Ecto neural progenitor cell (in vitro differentiated cells): ENCODE data around the gene RPS24.
"Not testable (repeated sequence)": the region's sequence is repeated elsewhere in the genome, so short reads cannot be mapped to it uniquely, and the experiment has no call there.

ENCODE experiments used
- DNase-seq: peaks from one replicate; pipeline ENCODE4 v3.0.0-alpha.2; 2018; ENCODE audit warnings: low spot score

The RPS24 gene

GRCh38 chr10:78053211-78053868 is 19.7 kb downstream of the RPS24 start:
- DNase-seq, result no peak

GRCh38 chr10:78058562-78058961 is 24.9 kb downstream of the RPS24 start:
- no peak for DNase-seq

- DNase-seq, result no peak
Observed at GRCh38 chr10:78059906-78060702, 26.4 kb downstream of the RPS24 start.

GRCh38 chr10:78062296-78062695 is 28.6 kb downstream of the RPS24 start:
- no peak for DNase-seq

- DNase-seq, result no peak
Observed at GRCh38 chr10:78063236-78063635, 29.6 kb downstream of the RPS24 start.

GRCh38 chr10:78064919-78065318 is 31.3 kb downstream of the RPS24 start:
- DNase-seq, result not testable (repeated sequence)

- DNase-seq, result no peak
Observed at GRCh38 chr10:78065611-78066010, 31.9 kb downstream of the RPS24 start.

GRCh38 chr10:78066012-78066411 is 32.3 kb downstream of the RPS24 start:
- no peak for DNase-seq

- DNase-seq, result no peak
Observed at GRCh38 chr10:78066728-78067430, 33.2 kb downstream of the RPS24 start.

- DNase-seq, result no peak
Observed at GRCh38 chr10:78069151-78069550, 35.5 kb downstream of the RPS24 start.

GRCh38 chr10:78070064-78070463 is 36.4 kb downstream of the RPS24 start:
- DNase-seq, result not testable (repeated sequence)

- no peak for DNase-seq
Observed at GRCh38 chr10:78070726-78071125, 37.1 kb downstream of the RPS24 start.

- DNase-seq, result no peak
Observed at GRCh38 chr10:78071140-78071856, 37.6 kb downstream of the RPS24 start.

- DNase-seq, result no peak
Observed at GRCh38 chr10:78071857-78072179, 38.2 kb downstream of the RPS24 start.

GRCh38 chr10:78072504-78072903 is 38.8 kb downstream of the RPS24 start:
- no peak for DNase-seq

- DNase-seq, result not testable (repeated sequence)
Observed at GRCh38 chr10:78075806-78076205, 42.1 kb downstream of the RPS24 start.

- DNase-seq, result no peak
Observed at GRCh38 chr10:78078539-78079330, 45.1 kb downstream of the RPS24 start.

- DNase-seq, result no peak
Observed at GRCh38 chr10:78079411-78079810, 45.7 kb downstream of the RPS24 start.

GRCh38 chr10:78081292-78081691 is 47.6 kb downstream of the RPS24 start:
- DNase-seq, result no peak

- peak; percentile 36 for DNase-seq
Observed at GRCh38 chr10:78082636-78083035, 49.0 kb downstream of the RPS24 start.
